Gastrocnemius medialis (tissue), 4 donors: ENCODE measurements around the gene PRDM16. TPM values are rescaled to one million over a fixed set of nuclear protein-coding genes. Genes with fewer than 3 reads are reported as not detected.

Experiments used
- ATAC-seq, 2 donors: fragments of 150-250 bp; one replicate each; pipeline ENCODE4 v1.9.1; 2016
- DNase-seq, 2 donors: peaks; one replicate each; pipeline ENCODE4 v3.0.0-alpha.2; 2019
- H3K27ac ChIP-seq, 4 donors: fragments of 200-600 bp; sonication (generic); 1 replicate in 1 of 4; 2 replicates in 3 of 4; pipeline ENCODE4 v1.5.1; 2016 to 2018; ENCODE audit warnings: mild to moderate bottlenecking in 2 of 4, moderate library complexity in 1 of 4
- H3K27me3 ChIP-seq, 3 donors: fragments of 200-600 bp; sonication (generic) in 2 of 3; 1 replicate in 1 of 3; 2 replicates in 2 of 3; pipeline versions ENCODE4 v1.5.1 to v1.6.0; 2016 to 2019; ENCODE audit warnings: mild to moderate bottlenecking in 1 of 3, moderate library complexity in 1 of 3
- H3K36me3 ChIP-seq, 2 donors: fragments of 200-600 bp; sonication (generic) in 1 of 2; one replicate each; pipeline ENCODE4 v1.5.1; 2017 to 2018
- H3K4me1 ChIP-seq, 2 donors: fragments of 200-600 bp; sonication (generic) in 1 of 2; one replicate each; pipeline ENCODE4 v1.5.1; 2016 to 2017; ENCODE audit warnings: mild to moderate bottlenecking in 2 of 2
- H3K4me3 ChIP-seq, 4 donors: fragments of 200-600 bp; sonication (generic) in 3 of 4; 1 replicate in 1 of 4; 2 replicates in 3 of 4; pipeline ENCODE4 v1.5.1; 2016 to 2019; ENCODE audit warnings: mild to moderate bottlenecking in 2 of 4
- H3K9me3 ChIP-seq, 3 donors: fragments of 200-600 bp; sonication (generic) in 2 of 3; 1 replicate in 1 of 3; 2 replicates in 2 of 3; pipeline ENCODE4 v1.5.1; 2016 to 2019
- POLR2A ChIP-seq, 2 donors: fragments of 450-650 bp; IDR thresholded peaks; one replicate each; pipeline ENCODE4 v1.6.1; 2017; ENCODE audit warnings: antibody characterized with exemption in 2 of 2, mild to moderate bottlenecking in 2 of 2, moderate library complexity in 2 of 2
- in situ Hi-C, 4 donors: fragments of 200-750 bp; cut with MboI; loops; one replicate each; pipeline versions ENCODE4 v1.15.0 to v1.8.0; 2017; ENCODE audit warnings: low sequenced_read_pairs in 4 of 4
- intact Hi-C: fragments of 100-400 bp; cut with DNase I; formaldehyde crosslinking; loops from one replicate; pipeline ENCODE4 v1.15.1; 2023; ENCODE audit warnings: low total_unique reads
- total RNA-seq, 4 donors: library from RNA; depleted of rRNA; stranded (reverse); fragments of >200 nt; gene quantifications; one replicate each; pipeline versions ENCODE4 v1.1.0 to v1.2.3, GENCODE V29; 2016
- TF ChIP-seq, protein P1 (sequence below), 5 experiments: fragments of 450-650 bp in 3 of 5; fragments of 200-600 bp in 2 of 5; sonication (generic) in 2 of 5; IDR thresholded peaks in 4 of 5; conservative IDR thresholded peaks in 1 of 5; 1 replicate in 4 of 5; 2 replicates in 1 of 5; pipeline ENCODE4 v1.5.1; 2016 to 2019; ENCODE audit warnings: antibody characterized with exemption in 5 of 5, mild to moderate bottlenecking in 3 of 5, moderate library complexity in 3 of 5

Gene PRDM16
- total RNA-seq, 4 donors from 2014 or later = 0.03 to 0.19 (median 0.17) TPM

DNA sequence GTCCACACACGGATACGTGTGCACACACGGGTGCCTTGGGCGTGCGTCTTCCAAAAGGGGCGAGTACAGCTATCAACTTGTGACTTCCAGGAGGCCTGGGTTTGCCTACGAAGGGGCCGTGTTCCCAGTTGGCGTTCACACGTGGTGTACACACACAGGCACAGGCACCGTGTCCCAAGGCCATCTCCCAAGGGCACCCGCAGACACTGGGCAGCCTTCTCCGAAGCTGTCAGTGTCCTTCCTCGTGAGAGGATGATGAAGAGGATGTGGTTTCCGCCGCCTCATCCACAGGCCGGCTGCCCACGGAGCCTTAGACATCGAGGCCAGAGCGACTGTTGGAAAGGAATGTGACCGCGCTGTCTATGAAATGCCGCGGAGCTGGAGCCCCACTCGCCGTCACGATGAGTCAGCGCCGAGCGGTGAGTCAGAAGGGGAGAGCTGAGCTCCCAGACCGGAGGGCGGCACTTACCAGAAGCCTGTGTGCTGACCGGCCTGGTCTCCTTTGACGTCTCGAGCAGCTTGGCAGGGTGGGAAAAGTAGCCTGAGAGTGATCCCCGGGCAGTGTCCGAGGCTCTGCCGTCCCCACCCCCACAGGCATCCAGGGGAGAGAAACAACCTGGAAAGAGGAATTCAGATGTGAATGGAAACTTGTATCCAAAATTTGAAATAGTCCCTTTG lies 244.0 kb downstream of the PRDM16 start:
- intact Hi-C loops = loop anchor here (2.0 kb wide), 1 partner anchor 22 kb away; no protein-coding TSS in a partner anchor
- in situ Hi-C loops = loop anchor here in 1 of 4 donors (25.0 kb wide), 1 partner anchor 301 kb away; the partner anchor contains the start of gene ACTRT2
- peak in 1 of 2 donors; percentile 44 for TF ChIP-seq POLR2A (IDR thresholded peaks at IDR 0.05)
- TF ChIP-seq, protein P1, sequence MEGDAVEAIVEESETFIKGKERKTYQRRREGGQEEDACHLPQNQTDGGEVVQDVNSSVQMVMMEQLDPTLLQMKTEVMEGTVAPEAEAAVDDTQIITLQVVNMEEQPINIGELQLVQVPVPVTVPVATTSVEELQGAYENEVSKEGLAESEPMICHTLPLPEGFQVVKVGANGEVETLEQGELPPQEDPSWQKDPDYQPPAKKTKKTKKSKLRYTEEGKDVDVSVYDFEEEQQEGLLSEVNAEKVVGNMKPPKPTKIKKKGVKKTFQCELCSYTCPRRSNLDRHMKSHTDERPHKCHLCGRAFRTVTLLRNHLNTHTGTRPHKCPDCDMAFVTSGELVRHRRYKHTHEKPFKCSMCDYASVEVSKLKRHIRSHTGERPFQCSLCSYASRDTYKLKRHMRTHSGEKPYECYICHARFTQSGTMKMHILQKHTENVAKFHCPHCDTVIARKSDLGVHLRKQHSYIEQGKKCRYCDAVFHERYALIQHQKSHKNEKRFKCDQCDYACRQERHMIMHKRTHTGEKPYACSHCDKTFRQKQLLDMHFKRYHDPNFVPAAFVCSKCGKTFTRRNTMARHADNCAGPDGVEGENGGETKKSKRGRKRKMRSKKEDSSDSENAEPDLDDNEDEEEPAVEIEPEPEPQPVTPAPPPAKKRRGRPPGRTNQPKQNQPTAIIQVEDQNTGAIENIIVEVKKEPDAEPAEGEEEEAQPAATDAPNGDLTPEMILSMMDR (IDR thresholded peaks at IDR 0.05 in 4 of 5, conservative IDR thresholded peaks at IDR 0.05 in 1 of 5) = no peak
- ATAC-seq (peak; percentile 89 to 93), DNase-seq (peak; percentile 69 to 79)
- Histone ChIP-seq H3K27me3 (peaks cover 43 to 49% (median 46%) of the 10 kb centered on the region in 3 donors), H3K4me1 (peaks cover 11% of the 10 kb centered on the region in 2 donors), H3K27ac (peak overlapping the region; percentile 63 to 73 (median 72)), H3K9me3 (no peaks in the 10 kb centered on the region), H3K4me3 (peak overlapping the region in 2 of 4 donors; percentile 3 to 41), H3K36me3 (no peaks in the 10 kb centered on the region)

DNA sequence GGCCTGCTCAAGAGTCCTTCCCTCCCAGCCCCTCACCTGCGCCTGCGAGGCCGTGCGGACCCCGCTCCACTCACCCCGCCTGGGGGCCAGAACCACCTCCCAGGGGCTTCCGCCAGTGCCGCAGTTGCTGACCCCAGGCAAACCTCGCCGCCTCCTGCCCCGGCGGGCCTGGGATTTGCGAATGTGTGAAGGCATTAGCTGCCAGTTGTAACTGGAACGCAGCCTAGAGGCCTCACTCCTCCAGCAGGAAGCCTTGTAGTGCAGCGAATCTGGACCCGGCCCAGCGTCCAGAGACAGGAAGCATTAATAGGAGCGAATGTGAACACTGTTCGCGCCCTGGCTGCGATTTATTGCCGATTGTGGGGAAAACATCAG lies 244.6 kb downstream of the PRDM16 start:
- in situ Hi-C loops (loop anchor here in 1 of 4 donors (25.0 kb wide), 1 partner anchor 301 kb away; the partner anchor contains the start of gene ACTRT2), intact Hi-C loops (loop anchor here (2.0 kb wide), 1 partner anchor 21 kb away; no protein-coding TSS in a partner anchor)
- Histone ChIP-seq H3K36me3 (no peaks in the 10 kb centered on the region), H3K4me3 (peak overlapping the region in 2 of 4 donors; percentile 3 to 41), H3K27me3 (peaks cover 43 to 49% (median 46%) of the 10 kb centered on the region in 3 donors), H3K27ac (peak overlapping the region; percentile 63 to 73 (median 72)), H3K4me1 (peaks cover 11% of the 10 kb centered on the region in 2 donors), H3K9me3 (no peaks in the 10 kb centered on the region)
- ATAC-seq (peak; percentile 57 to 69), DNase-seq (peak; percentile 31 to 56)
- TF ChIP-seq, protein P1 (IDR thresholded peaks at IDR 0.05 in 4 of 5, conservative IDR thresholded peaks at IDR 0.05 in 1 of 5) = no peak
- TF ChIP-seq POLR2A (IDR thresholded peaks at IDR 0.05) = no peak

DNA sequence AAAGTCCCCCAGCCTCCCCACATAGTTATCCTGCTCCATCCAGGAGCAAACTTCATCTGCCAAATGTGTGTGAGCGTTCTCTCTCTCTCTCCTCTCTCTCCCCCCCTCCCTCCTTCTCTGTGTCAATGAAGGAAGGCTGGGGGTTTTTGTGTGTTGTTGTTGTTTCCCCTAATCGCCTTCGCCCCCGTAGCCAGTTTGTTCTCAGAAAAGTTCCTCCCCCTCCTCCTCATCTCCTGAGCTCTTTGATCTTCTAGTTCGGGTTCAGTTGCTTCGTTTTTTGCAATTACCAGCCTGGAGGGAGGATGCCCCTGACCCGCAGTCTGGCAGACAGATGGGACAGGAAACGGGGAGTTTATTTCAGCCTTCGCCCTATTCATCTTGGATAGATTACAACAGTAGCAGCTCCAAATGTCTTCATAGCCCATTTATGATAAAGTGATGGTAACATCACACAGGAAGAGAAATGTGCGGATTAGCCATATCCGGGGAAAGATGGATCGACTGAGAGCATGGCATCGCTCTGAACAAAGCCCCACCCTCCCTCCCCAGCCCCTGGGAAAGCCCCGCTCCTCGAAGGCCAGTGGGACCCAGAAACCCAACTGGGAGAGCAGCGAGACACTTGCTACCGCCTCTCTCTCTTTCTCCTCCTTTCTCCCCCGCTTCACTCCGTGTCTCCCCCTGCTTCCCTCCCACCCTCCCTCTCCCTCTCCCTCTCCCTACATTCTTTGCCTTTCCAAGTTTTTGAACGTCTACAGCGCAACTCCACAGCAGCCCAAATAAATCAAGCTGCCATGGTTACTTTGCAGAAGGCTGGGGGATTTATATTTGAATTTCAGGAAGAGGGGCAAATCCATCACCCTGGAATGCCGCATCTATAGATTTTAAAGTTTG lies 245.7 kb downstream of the PRDM16 start:
- Histone ChIP-seq H3K36me3 (no peaks in the 10 kb centered on the region), H3K27me3 (peaks cover 39 to 54% (median 41%) of the 10 kb centered on the region in 3 donors), H3K4me3 (no peak overlapping the region), H3K4me1 (peaks cover 11% of the 10 kb centered on the region in 2 donors), H3K9me3 (no peaks in the 10 kb centered on the region), H3K27ac (peak overlapping the region in 1 of 4 donors; percentile 72)
- in situ Hi-C loops = loop anchor here in 1 of 4 donors (25.0 kb wide), 1 partner anchor 302 kb away; the partner anchor contains the start of gene ACTRT2
- TF ChIP-seq, protein P1 (IDR thresholded peaks at IDR 0.05 in 4 of 5, conservative IDR thresholded peaks at IDR 0.05 in 1 of 5) = no peak
- TF ChIP-seq POLR2A (IDR thresholded peaks at IDR 0.05) = no peak
- no peak for DNase-seq
- intact Hi-C loops = no loop called here
- ATAC-seq = no peak

DNA sequence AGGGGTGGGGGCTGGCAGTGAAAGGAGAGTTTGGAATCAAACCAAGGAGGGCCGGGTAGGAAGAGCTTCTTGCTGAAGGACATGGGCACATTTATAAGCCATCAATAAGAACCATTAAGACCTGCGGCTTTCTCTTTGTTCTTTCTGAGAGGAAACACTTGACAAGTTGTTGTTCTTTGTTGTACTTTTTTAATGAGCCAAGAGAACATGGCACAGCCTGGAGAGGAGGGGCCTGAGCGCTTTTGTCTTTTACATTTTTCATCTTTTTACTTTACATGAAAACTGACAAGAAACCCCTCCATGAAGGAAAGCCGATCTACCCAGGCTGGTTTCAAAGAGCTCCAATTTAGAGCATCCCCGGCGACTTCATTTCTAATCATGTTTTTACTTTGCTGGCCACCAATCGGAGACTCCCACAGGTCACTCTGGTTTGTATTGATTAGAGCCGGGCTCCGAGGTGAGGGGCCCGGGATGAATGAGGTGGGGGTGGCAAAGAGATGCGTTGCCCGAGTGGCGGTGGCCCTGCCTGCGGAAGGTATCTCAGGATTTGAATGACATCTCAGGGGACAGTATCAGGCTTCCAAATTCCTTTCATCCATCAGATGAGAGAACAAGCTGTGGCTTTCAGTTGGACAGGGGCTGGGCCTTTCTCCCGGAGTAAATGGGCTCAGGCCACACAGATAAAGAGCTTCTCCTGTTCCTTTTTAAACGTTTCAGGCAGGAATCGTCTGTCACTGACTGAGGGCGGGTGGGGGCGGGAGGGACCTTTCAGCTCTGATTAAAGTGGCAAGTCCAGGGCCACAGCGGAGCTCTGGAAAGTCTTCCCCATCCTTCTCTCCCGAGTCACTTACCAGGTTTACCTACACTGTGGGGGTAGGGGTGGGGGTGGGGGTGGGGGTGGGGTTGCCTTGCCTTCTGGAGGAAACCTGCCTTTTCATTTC lies 246.7 kb downstream of the PRDM16 start:
- no peak for TF ChIP-seq POLR2A (IDR thresholded peaks at IDR 0.05)
- TF ChIP-seq, protein P1 (IDR thresholded peaks at IDR 0.05 in 4 of 5, conservative IDR thresholded peaks at IDR 0.05 in 1 of 5) = no peak
- Histone ChIP-seq H3K27me3 (peaks cover 41 to 59% (median 44%) of the 10 kb centered on the region in 3 donors), H3K36me3 (no peaks in the 10 kb centered on the region), H3K27ac (no peak overlapping the region), H3K9me3 (no peaks in the 10 kb centered on the region), H3K4me1 (peaks cover 11% of the 10 kb centered on the region in 2 donors), H3K4me3 (no peak overlapping the region)
- no peak for DNase-seq
- ATAC-seq = no peak
- intact Hi-C loops (no loop called here), in situ Hi-C loops (loop anchor here in 1 of 4 donors (25.0 kb wide), 1 partner anchor 303 kb away; the partner anchor contains the start of gene ACTRT2)
